Measurements from ENCODE around the gene TPM1. TPM values are rescaled to one million over a fixed set of nuclear protein-coding genes. Genes with fewer than 3 reads are reported as not detected.

TPM1 gene
- total RNA-seq, 1 experiment from 2014 or later, result 10.1 TPM

DNA sequence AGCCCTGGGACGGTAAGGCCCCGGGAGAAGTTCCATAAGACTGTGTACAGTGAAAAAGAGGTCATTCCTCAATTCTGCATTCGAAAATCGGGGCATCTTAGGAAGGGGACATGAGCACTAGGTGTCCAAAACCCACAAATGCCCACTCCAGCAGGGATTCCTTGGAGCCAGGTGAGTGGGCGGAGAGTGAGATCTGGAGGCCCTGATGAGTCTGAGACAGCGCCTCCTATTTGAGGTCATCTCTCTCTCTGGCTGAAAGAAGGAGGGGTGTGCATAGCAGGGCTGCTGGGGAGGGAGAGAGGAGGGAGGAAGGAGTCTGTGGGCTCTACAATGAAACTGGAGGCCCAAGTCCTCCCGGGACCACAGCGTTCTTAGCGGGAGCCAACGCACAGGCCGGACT is 41.0 kb downstream of the TPM1 start:
- Histone ChIP-seq H3K4me3 (ENCODE audit: low read length) (no peak overlapping the region), H3K9me2 (replicated peaks; ENCODE audit: insufficient read depth, low read length) (no peaks in the 10 kb centered on the region), H3K27ac (ENCODE audit: low read length) (no peak overlapping the region), H3K36me3 (ENCODE audit: insufficient read depth, low read length) (no peaks in the 10 kb centered on the region), H3K9me3 (ENCODE audit: low read length) (no peaks in the 10 kb centered on the region), H3K9ac (ENCODE audit: low read length) (no peak overlapping the region), H3K27me3 (ENCODE audit: low read length) (no peaks in the 10 kb centered on the region), H2AFZ (ENCODE audit: low read length) (no peak overlapping the region), H3K79me2 (ENCODE audit: low read length) (no peaks in the 10 kb centered on the region), H4K20me1 (ENCODE audit: insufficient read depth, low read depth, low read length) (no peaks in the 10 kb centered on the region), H3K4me1 (ENCODE audit: low read length) (no peaks in the 10 kb centered on the region), H3K4me2 (ENCODE audit: low read depth, low read length, poor library complexity, severe bottlenecking) (no peak overlapping the region)
- no peak for DNase-seq

- Histone ChIP-seq H3K4me2 (ENCODE audit: low read depth, low read length, poor library complexity, severe bottlenecking) (no peak overlapping the region), H3K79me2 (ENCODE audit: low read length) (no peaks in the 10 kb centered on the region), H3K4me3 (ENCODE audit: low read length) (no peak overlapping the region), H3K9me3 (ENCODE audit: low read length) (no peaks in the 10 kb centered on the region), H2AFZ (ENCODE audit: low read length) (no peak overlapping the region), H3K27me3 (ENCODE audit: low read length) (no peaks in the 10 kb centered on the region), H3K9me2 (replicated peaks; ENCODE audit: insufficient read depth, low read length) (no peaks in the 10 kb centered on the region), H3K27ac (ENCODE audit: low read length) (no peak overlapping the region), H3K36me3 (ENCODE audit: insufficient read depth, low read length) (no peaks in the 10 kb centered on the region), H4K20me1 (ENCODE audit: insufficient read depth, low read depth, low read length) (no peaks in the 10 kb centered on the region), H3K9ac (ENCODE audit: low read length) (no peak overlapping the region), H3K4me1 (ENCODE audit: low read length) (no peaks in the 10 kb centered on the region)
- DNase-seq, result no peak
These were observed 42.3 kb downstream of the TPM1 start for GRCh38 chr15:63084806-63085205.

DNA sequence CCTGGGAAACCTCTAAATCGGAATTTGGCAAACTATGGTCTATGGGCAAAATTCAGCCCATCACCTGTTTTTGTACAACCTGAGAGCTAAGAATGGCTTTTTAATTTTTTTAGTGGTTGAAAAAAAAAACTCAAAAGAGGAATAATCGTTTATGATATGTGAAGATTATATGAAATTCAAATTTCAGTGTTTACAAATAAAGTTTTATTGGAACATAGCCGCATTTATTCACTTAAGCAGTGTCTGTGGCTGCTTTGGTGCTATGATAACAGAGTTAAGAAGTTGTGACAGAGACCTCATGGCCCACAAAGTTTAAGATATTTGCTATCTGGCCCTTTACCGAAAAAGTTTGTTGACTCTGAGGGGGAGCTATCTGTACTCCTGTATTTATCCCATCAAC is 42.7 kb downstream of the TPM1 start:
- H3K9me3 ChIP-seq (ENCODE audit: low read length), result no peaks in the 10 kb centered on the region
- H3K36me3 ChIP-seq (ENCODE audit: insufficient read depth, low read length), result no peaks in the 10 kb centered on the region
- no peaks in the 10 kb centered on the region for H3K9me2 ChIP-seq (replicated peaks; ENCODE audit: insufficient read depth, low read length)
- no peaks in the 10 kb centered on the region for H4K20me1 ChIP-seq (ENCODE audit: insufficient read depth, low read depth, low read length)
- no peak overlapping the region for H3K4me2 ChIP-seq (ENCODE audit: low read depth, low read length, poor library complexity, severe bottlenecking)
- no peak overlapping the region for H2AFZ ChIP-seq (ENCODE audit: low read length)
- no peak for DNase-seq
- H3K79me2 ChIP-seq (ENCODE audit: low read length), result no peaks in the 10 kb centered on the region
- no peak overlapping the region for H3K4me3 ChIP-seq (ENCODE audit: low read length)
- no peaks in the 10 kb centered on the region for H3K27me3 ChIP-seq (ENCODE audit: low read length)
- H3K9ac ChIP-seq (ENCODE audit: low read length), result no peak overlapping the region
- H3K27ac ChIP-seq (ENCODE audit: low read length), result no peak overlapping the region
- no peaks in the 10 kb centered on the region for H3K4me1 ChIP-seq (ENCODE audit: low read length)

DNA sequence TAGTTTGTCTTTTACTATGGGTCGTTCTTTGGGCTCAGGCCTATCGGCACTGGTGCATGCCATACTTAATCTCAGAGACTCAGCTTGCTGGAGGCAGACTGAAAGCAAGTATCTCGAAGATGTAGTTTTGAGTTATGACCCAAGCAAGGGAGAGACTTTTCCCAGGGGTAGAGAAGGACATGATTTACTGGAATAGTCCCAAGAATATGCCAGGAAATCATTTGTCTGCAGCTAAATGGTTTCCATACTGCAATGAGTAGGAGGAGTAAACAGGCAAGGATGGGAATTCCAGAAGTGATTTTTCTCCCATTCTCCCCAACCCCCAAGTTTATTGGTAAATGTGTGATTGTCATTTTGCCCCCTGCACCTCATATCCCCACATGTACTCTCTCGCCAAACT is 43.7 kb downstream of the TPM1 start:
- no peaks in the 10 kb centered on the region for H3K9me3 ChIP-seq (ENCODE audit: low read length)

DNA sequence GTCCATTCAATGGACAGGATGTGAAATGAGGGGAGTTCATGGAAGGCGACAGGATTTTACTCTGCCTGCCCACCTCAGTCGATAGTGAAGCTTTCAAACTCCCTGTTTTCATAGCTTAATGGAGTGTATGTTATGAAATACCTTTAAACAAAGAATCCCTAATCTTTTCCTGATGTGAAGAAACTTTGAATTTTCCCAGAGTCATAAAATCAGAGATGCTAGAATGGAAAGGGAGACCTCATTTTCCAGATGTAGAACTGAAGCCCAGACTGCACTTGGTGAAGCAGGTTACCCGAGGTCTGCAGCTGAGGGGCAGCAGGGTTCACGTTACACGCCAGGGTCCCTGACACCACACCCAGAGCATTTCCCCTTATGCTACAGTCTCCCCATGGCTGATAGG is 44.4 kb downstream of the TPM1 start:
- Histone ChIP-seq H3K36me3 (ENCODE audit: insufficient read depth, low read length) (no peaks in the 10 kb centered on the region), H3K4me3 (ENCODE audit: low read length) (no peak overlapping the region), H3K9ac (ENCODE audit: low read length) (no peak overlapping the region), H3K27ac (ENCODE audit: low read length) (no peak overlapping the region), H2AFZ (ENCODE audit: low read length) (no peak overlapping the region), H3K79me2 (ENCODE audit: low read length) (no peaks in the 10 kb centered on the region), H3K4me1 (ENCODE audit: low read length) (no peaks in the 10 kb centered on the region), H3K9me3 (ENCODE audit: low read length) (no peaks in the 10 kb centered on the region), H3K27me3 (ENCODE audit: low read length) (no peaks in the 10 kb centered on the region), H4K20me1 (ENCODE audit: insufficient read depth, low read depth, low read length) (no peaks in the 10 kb centered on the region), H3K9me2 (replicated peaks; ENCODE audit: insufficient read depth, low read length) (no peaks in the 10 kb centered on the region), H3K4me2 (ENCODE audit: low read depth, low read length, poor library complexity, severe bottlenecking) (no peak overlapping the region)
- no peak for DNase-seq

More for the DNA sequence above, 43.7 kb downstream of the TPM1 start:
- Histone ChIP-seq H3K79me2 (ENCODE audit: low read length) (no peaks in the 10 kb centered on the region), H3K9ac (ENCODE audit: low read length) (no peak overlapping the region), H3K4me3 (ENCODE audit: low read length) (no peak overlapping the region), H3K4me1 (ENCODE audit: low read length) (no peaks in the 10 kb centered on the region), H3K4me2 (ENCODE audit: low read depth, low read length, poor library complexity, severe bottlenecking) (no peak overlapping the region), H3K27me3 (ENCODE audit: low read length) (no peaks in the 10 kb centered on the region), H2AFZ (ENCODE audit: low read length) (no peak overlapping the region), H3K36me3 (ENCODE audit: insufficient read depth, low read length) (no peaks in the 10 kb centered on the region), H3K27ac (ENCODE audit: low read length) (no peak overlapping the region), H3K9me2 (replicated peaks; ENCODE audit: insufficient read depth, low read length) (no peaks in the 10 kb centered on the region), H4K20me1 (ENCODE audit: insufficient read depth, low read depth, low read length) (no peaks in the 10 kb centered on the region)
- no peak for DNase-seq

DNA sequence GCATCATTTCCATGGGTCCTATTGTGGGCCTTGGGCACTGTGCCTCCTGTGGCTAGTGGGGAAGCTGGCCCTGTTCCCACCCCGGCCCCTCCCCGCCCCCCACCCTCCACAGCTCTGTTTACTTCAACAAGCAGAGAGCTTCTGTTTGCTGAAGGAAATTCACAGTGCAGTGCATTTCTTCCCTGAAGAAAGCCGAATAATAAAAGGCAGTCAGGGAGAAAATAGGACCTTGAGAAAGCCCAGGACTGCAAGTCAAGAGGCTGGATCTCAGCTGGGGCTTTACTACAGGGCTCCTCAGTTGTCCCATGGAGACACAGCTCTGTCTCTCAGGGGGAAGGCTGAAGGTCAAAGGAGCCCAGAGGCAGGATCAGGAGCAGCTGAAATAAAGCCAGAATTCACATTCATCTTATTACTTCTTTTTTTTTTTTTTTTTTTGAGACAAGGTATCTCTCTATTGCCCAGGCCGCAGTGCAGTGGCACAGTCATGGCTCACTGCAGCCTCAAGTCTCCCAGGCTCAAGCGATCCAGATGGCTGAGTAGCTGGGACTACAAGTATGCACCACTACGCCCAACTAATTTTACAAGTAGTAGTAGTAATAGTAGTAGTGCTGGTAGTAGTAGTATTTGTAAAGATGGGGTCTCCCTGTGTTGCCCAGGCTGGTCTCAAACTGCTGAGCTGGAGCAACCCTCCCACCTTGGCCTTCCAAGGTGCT is 46.1 kb downstream of the TPM1 start:
- Histone ChIP-seq H2AFZ (ENCODE audit: low read length) (no peak overlapping the region), H3K36me3 (ENCODE audit: insufficient read depth, low read length) (no peaks in the 10 kb centered on the region)

GRCh38 chr15:63089260-63090043 is 46.9 kb downstream of the TPM1 start:
- no peak for DNase-seq
- no peak overlapping the region for H3K4me2 ChIP-seq (ENCODE audit: low read depth, low read length, poor library complexity, severe bottlenecking)
- H3K9ac ChIP-seq (ENCODE audit: low read length), result no peak overlapping the region
- no peak overlapping the region for H3K4me3 ChIP-seq (ENCODE audit: low read length)
- H3K9me2 ChIP-seq (replicated peaks; ENCODE audit: insufficient read depth, low read length), result no peaks in the 10 kb centered on the region
- H3K4me1 ChIP-seq (ENCODE audit: low read length), result 0 out of 2 replicates have a peak, but pooled peaks cover 3% of the 10 kb centered on the region
- no peaks in the 10 kb centered on the region for H4K20me1 ChIP-seq (ENCODE audit: insufficient read depth, low read depth, low read length)
- no peaks in the 10 kb centered on the region for H3K79me2 ChIP-seq (ENCODE audit: low read length)
- H3K36me3 ChIP-seq (ENCODE audit: insufficient read depth, low read length), result no peaks in the 10 kb centered on the region
- H3K27ac ChIP-seq (ENCODE audit: low read length), result no peak overlapping the region
- no peak overlapping the region for H2AFZ ChIP-seq (ENCODE audit: low read length)
- no peaks in the 10 kb centered on the region for H3K27me3 ChIP-seq (ENCODE audit: low read length)
- H3K9me3 ChIP-seq (ENCODE audit: low read length), result no peaks in the 10 kb centered on the region

More for the DNA sequence above, 46.1 kb downstream of the TPM1 start:
- Histone ChIP-seq H3K4me2 (ENCODE audit: low read depth, low read length, poor library complexity, severe bottlenecking) (no peak overlapping the region), H4K20me1 (ENCODE audit: insufficient read depth, low read depth, low read length) (no peaks in the 10 kb centered on the region), H3K4me1 (ENCODE audit: low read length) (no peaks in the 10 kb centered on the region), H3K9ac (ENCODE audit: low read length) (no peak overlapping the region), H3K79me2 (ENCODE audit: low read length) (no peaks in the 10 kb centered on the region), H3K9me2 (replicated peaks; ENCODE audit: insufficient read depth, low read length) (no peaks in the 10 kb centered on the region), H3K27me3 (ENCODE audit: low read length) (no peaks in the 10 kb centered on the region), H3K9me3 (ENCODE audit: low read length) (no peaks in the 10 kb centered on the region), H3K27ac (ENCODE audit: low read length) (no peak overlapping the region), H3K4me3 (ENCODE audit: low read length) (no peak overlapping the region)
- DNase-seq, result no peak

DNA sequence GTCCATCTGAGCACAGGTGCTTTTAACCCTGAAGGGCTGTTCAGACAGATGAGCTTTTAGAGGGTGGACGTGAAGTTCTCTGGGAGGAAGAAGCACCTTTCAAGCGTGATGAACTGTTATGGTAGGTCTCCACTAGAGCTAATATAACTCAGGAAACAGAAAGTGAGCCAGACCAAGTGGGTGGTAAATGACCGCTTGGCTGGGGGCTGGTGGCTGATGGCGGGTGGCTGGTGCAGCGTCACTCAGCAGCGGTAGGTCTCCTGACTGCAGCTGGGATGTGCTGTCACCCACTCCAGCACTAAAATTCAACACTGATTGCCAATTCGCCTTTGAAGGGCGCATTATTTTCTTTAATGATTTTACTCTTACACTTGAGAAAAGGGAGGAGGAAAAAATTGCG is 47.9 kb downstream of the TPM1 start:
- no peak overlapping the region for H3K4me3 ChIP-seq (ENCODE audit: low read length)
- H3K79me2 ChIP-seq (ENCODE audit: low read length), result no peaks in the 10 kb centered on the region
- 0 out of 2 replicates have a peak, but pooled peaks cover 3% of the 10 kb centered on the region for H3K4me1 ChIP-seq (ENCODE audit: low read length)
- no peak overlapping the region for H3K4me2 ChIP-seq (ENCODE audit: low read depth, low read length, poor library complexity, severe bottlenecking)
- H3K9me3 ChIP-seq (ENCODE audit: low read length), result no peaks in the 10 kb centered on the region
- no peak overlapping the region for H2AFZ ChIP-seq (ENCODE audit: low read length)
- DNase-seq, result no peak
- H3K9me2 ChIP-seq (replicated peaks; ENCODE audit: insufficient read depth, low read length), result no peaks in the 10 kb centered on the region
- no peak overlapping the region for H3K9ac ChIP-seq (ENCODE audit: low read length)
- H3K27ac ChIP-seq (ENCODE audit: low read length), result no peak overlapping the region
- H3K27me3 ChIP-seq (ENCODE audit: low read length), result no peaks in the 10 kb centered on the region
- H3K36me3 ChIP-seq (ENCODE audit: insufficient read depth, low read length), result no peaks in the 10 kb centered on the region
- no peaks in the 10 kb centered on the region for H4K20me1 ChIP-seq (ENCODE audit: insufficient read depth, low read depth, low read length)

Measured in Karpas-422 (cell line).